ENCODE results near the gene P3R3URF. TPM values are rescaled to one million over a fixed set of nuclear protein-coding genes. Genes with fewer than 3 reads are reported as not detected.

The P3R3URF gene
- total and polyA plus RNA-seq, 12 donors: not detected

DNA sequence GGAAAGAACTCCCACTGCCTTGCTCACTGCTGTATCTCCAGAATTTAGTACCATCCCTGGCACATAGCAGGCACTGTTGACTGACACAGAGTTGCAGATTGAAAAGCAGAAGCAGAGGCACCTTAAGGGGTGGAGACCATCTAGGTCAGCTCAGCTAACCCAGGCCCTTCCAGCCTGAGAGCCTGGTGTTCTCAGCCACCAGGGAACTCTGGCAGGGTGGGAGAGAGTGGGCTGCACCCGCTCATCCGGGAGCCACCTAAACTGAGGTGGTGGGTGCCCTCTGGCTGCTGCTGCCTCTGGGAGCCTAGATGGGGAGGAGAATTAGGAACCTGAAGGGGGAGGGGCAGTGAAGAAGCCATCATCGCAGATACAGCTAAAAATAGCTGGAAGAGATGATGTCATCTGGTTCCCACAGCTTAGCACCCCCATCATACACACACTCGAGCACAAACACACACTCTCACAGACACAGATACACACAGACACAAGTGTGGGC lies 2.9 kb downstream of the P3R3URF start:
- Histone ChIP-seq H3K36me3 (no peaks in the 10 kb centered on the region), H3K27ac (peak overlapping the region in 9 of 10 donors; percentile 60 to 93 (median 82)), H3K4me1 (peaks cover 22 to 67% (median 61%) of the 10 kb centered on the region in 9 donors), H3K27me3 (peaks cover 0 to under 1% (median 0%) of the 10 kb centered on the region in 7 donors), H3K9me3 (no peaks in the 10 kb centered on the region), H3K4me3 (no peak overlapping the region)
- peak in 1 of 2 donors; percentile 65 for DNase-seq
- TF ChIP-seq, protein P1, sequence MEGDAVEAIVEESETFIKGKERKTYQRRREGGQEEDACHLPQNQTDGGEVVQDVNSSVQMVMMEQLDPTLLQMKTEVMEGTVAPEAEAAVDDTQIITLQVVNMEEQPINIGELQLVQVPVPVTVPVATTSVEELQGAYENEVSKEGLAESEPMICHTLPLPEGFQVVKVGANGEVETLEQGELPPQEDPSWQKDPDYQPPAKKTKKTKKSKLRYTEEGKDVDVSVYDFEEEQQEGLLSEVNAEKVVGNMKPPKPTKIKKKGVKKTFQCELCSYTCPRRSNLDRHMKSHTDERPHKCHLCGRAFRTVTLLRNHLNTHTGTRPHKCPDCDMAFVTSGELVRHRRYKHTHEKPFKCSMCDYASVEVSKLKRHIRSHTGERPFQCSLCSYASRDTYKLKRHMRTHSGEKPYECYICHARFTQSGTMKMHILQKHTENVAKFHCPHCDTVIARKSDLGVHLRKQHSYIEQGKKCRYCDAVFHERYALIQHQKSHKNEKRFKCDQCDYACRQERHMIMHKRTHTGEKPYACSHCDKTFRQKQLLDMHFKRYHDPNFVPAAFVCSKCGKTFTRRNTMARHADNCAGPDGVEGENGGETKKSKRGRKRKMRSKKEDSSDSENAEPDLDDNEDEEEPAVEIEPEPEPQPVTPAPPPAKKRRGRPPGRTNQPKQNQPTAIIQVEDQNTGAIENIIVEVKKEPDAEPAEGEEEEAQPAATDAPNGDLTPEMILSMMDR (IDR thresholded peaks at IDR 0.05): peak in 6 of 9 donors; percentile 10 to 55 (median 34)
- intact Hi-C loops (cut with DNase I): loop anchor here in 3 of 10 donors (2.0 to 10.0 kb wide), 3 partner anchors 41 to 59 kb away; partner anchors contain the start of gene PIK3R3 (in 2 of the 3)
- WGBS, 2 donors: 8 to 22% methylated on average over 4 of the region's 4 CpGs
- peak in 7 of 8 donors; percentile 6 to 56 (median 31) for ATAC-seq

DNA sequence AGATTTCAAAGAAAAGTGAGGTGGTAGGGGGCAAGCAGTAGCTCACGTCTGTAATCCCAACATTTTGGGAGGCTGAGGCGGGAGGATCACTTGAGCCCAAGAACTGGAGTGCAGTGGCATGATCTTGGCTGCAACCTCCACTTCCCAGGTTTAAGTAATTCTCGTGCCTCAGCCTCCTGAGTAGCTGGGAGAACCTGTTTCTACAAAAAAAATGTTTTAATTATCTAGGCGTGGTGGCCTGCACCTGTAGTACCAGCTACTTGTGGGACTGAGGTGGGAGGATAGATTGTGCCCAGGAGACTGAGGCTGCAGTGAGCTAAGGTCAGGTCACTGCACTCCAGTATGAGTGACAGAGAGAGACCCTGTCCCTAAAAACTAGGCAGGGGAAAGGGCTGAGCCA lies 4.0 kb downstream of the P3R3URF start:
- Histone ChIP-seq H3K27ac (peak overlapping the region in 9 of 10 donors; percentile 69 to 93 (median 82)), H3K36me3 (no peaks in the 10 kb centered on the region), H3K4me1 (peaks cover 22 to 75% (median 71%) of the 10 kb centered on the region in 9 donors), H3K9me3 (no peaks in the 10 kb centered on the region), H3K4me3 (no peak overlapping the region), H3K27me3 (peaks cover 0 to 11% (median 0%) of the 10 kb centered on the region in 7 donors)
- TF ChIP-seq, protein P1 (IDR thresholded peaks at IDR 0.05): no peak
- ATAC-seq (no peak), DNase-seq (no peak)
- intact Hi-C loops (cut with DNase I): loop anchor here in 3 of 10 donors (2.0 to 10.0 kb wide), 3 partner anchors 40 to 58 kb away; partner anchors contain the start of gene PIK3R3 (in 2 of the 3)
- WGBS, 2 donors: 83 to 98% methylated on average over 4 of the region's 4 CpGs

DNA sequence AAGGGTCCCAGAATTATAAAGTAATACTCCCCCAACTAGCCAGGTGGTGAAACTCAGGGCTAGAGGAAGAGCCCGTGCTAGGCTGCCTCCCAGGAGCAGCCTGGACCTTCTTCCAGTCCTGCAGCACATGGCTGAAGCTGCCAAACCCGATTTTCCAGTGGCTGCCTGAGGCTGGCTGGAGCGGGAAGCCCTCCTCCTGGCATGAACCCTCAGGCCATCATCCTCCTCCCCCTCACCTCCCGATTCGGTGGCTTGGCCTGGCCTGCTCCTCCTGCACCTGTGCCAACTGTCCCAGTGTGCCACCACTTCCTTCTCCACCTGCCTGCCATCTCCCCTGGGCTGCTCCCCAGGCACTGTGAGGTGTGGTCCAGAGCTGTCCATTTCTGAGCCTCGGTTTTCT lies 4.4 kb downstream of the P3R3URF start:
- intact Hi-C loops (cut with DNase I): loop anchor here in 4 of 10 donors (2.0 to 10.0 kb wide), 3 partner anchors 39 to 57 kb away; partner anchors contain the start of gene PIK3R3 (in 3 of the 4)
- Histone ChIP-seq H3K4me3 (peak overlapping the region in 1 of 10 donors; percentile 15), H3K9me3 (no peaks in the 10 kb centered on the region), H3K4me1 (peaks cover 24 to 80% (median 73%) of the 10 kb centered on the region in 9 donors), H3K36me3 (no peaks in the 10 kb centered on the region), H3K27me3 (peaks cover 0 to 16% (median 0%) of the 10 kb centered on the region in 7 donors), H3K27ac (peak overlapping the region; percentile 69 to 93 (median 82))
- TF ChIP-seq, protein P1 (IDR thresholded peaks at IDR 0.05): no peak
- ATAC-seq (peak in 6 of 8 donors; percentile 2 to 10 (median 5)), DNase-seq (no peak)
- 38 to 45% methylated on average over 6 of the region's 6 CpGs for WGBS, 2 donors

DNA sequence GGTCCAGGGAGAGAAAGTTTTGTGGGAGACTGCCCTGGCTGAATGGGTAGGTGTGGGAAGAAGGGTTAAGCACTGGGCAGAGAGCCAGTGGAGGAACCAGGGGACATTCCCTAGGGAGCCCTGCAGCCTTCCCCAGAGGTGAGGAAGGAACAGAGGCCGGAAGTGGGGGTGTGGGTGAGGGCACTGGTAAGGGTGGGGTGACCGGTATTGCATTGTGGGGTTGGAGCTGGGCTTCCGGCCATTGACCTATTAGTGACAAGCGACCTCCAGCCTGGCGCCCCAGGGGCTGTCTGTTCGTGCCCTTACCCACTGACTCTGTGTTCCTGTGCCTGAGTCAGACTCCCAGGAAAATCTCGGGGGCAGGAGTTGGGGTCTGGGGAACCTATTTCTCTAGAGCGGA lies 4.9 kb downstream of the P3R3URF start:
- Histone ChIP-seq H3K4me1 (peaks cover 26 to 85% (median 73%) of the 10 kb centered on the region in 9 donors), H3K9me3 (no peaks in the 10 kb centered on the region), H3K27ac (peak overlapping the region; percentile 69 to 93 (median 82)), H3K36me3 (no peaks in the 10 kb centered on the region), H3K4me3 (peak overlapping the region in 2 of 10 donors; percentile 10 to 15), H3K27me3 (peaks cover 0 to 21% (median 0%) of the 10 kb centered on the region in 7 donors)
- ATAC-seq (peak in 7 of 8 donors; percentile 36 to 62 (median 55)), DNase-seq (peak; percentile 64 to 70)
- WGBS, 2 donors: 62 to 65% methylated on average over 8 of the region's 8 CpGs
- intact Hi-C loops (cut with DNase I): loop anchor here in 3 of 10 donors (2.0 to 10.0 kb wide), 3 partner anchors 39 to 57 kb away; partner anchors contain the start of gene PIK3R3 (in 2 of the 3)
- TF ChIP-seq, protein P1 (IDR thresholded peaks at IDR 0.05): no peak
